ENCODE data around the gene ZNF462.

Gene ZNF462

GRCh38 chr9:106885451-106885850 is 22.5 kb downstream of the ZNF462 start:
- Histone ChIP-seq H3K4me1 (ENCODE audit: control insufficient read depth in 2 of 2, insufficient read depth in 2 of 2, low read length in 2 of 2) (peaks cover 8 to 14% of the 10 kb centered on the region in 2 donors), H3K27ac (ENCODE audit: low read depth in 2 of 2, low read length in 2 of 2) (no peak overlapping the region), H3K27me3 (ENCODE audit: control insufficient read depth in 2 of 2, insufficient read depth in 2 of 2, low read length in 2 of 2) (no peaks in the 10 kb centered on the region), H3K36me3 (ENCODE audit: control insufficient read depth in 2 of 2, insufficient read depth in 2 of 2, low read length in 2 of 2) (no peaks in the 10 kb centered on the region), H3K9me3 (ENCODE audit: control insufficient read depth in 2 of 2, low read length in 2 of 2) (no peaks in the 10 kb centered on the region), H3K4me3 (ENCODE audit: low read length in 2 of 2) (no peak overlapping the region), H3K9ac (ENCODE audit: low read depth in 1 of 2, low read length in 2 of 2) (no peak overlapping the region)

DNA sequence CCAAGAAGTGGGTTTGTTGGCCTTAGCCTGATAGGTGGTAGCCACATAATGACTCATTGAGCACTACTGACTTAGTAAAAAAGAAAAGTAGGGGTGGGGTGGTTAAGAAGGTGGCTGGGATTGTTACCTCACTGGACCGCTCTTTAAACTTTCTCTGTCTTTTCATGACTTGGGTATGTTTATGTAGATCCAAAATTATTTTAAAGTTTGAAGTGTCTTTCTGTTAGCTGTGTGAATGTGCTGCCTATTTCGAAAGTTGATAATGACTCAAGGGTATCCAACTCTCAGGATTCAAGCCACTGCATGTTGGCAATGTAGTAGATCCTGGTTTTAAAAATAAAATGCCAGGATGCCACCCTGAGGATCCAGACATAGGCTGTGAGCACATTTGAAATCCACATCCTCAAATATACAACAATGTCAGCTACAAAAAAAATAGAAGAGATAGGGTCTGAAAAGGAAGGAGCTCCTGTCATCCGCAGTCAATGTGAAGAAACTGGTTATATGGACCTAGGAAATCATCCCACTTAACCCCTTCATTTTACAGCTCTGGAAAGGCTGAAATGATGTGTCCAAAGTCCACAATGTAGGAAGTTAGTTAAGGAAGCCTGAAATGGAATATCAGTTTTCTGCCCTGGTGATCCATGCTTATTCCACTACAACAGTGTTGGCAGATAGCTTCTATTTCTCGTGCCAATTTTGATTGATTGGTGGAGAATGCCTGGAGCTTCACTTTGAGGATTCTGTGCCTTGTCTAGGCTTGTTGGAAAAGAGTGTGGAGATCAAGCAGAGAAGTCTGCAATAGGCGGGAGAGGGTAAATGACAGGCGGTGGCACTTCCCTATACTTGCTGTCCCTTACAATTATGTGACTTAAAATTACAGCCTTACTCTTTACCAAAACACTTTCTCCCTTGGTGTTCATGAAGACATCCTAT is 23.4 kb downstream of the ZNF462 start:
- no peak overlapping the region for H3K9ac ChIP-seq (ENCODE audit: low read depth in 1 of 2, low read length in 2 of 2)
- peaks cover 8 to 14% of the 10 kb centered on the region in 2 donors for H3K4me1 ChIP-seq (ENCODE audit: control insufficient read depth in 2 of 2, insufficient read depth in 2 of 2, low read length in 2 of 2)
- no peak overlapping the region for H3K4me3 ChIP-seq (ENCODE audit: low read length in 2 of 2)
- H3K9me3 ChIP-seq (ENCODE audit: control insufficient read depth in 2 of 2, low read length in 2 of 2) = no peaks in the 10 kb centered on the region
- peak overlapping the region in 1 of 2 donors; percentile 35 for H3K27ac ChIP-seq (ENCODE audit: low read depth in 2 of 2, low read length in 2 of 2)
- H3K27me3 ChIP-seq (ENCODE audit: control insufficient read depth in 2 of 2, insufficient read depth in 2 of 2, low read length in 2 of 2) = no peaks in the 10 kb centered on the region
- no peaks in the 10 kb centered on the region for H3K36me3 ChIP-seq (ENCODE audit: control insufficient read depth in 2 of 2, insufficient read depth in 2 of 2, low read length in 2 of 2)

GRCh38 chr9:106887066-106887465 is 24.1 kb downstream of the ZNF462 start:
- no peak overlapping the region for H3K4me3 ChIP-seq (ENCODE audit: low read length in 2 of 2)
- no peaks in the 10 kb centered on the region for H3K36me3 ChIP-seq (ENCODE audit: control insufficient read depth in 2 of 2, insufficient read depth in 2 of 2, low read length in 2 of 2)
- no peak overlapping the region for H3K9ac ChIP-seq (ENCODE audit: low read depth in 1 of 2, low read length in 2 of 2)
- H3K9me3 ChIP-seq (ENCODE audit: control insufficient read depth in 2 of 2, low read length in 2 of 2) = no peaks in the 10 kb centered on the region
- H3K4me1 ChIP-seq (ENCODE audit: control insufficient read depth in 2 of 2, insufficient read depth in 2 of 2, low read length in 2 of 2) = peaks cover 8 to 14% of the 10 kb centered on the region in 2 donors
- H3K27ac ChIP-seq (ENCODE audit: low read depth in 2 of 2, low read length in 2 of 2) = peak overlapping the region; percentile 6 to 35
- no peaks in the 10 kb centered on the region for H3K27me3 ChIP-seq (ENCODE audit: control insufficient read depth in 2 of 2, insufficient read depth in 2 of 2, low read length in 2 of 2)

GRCh38 chr9:106889061-106889590 is 26.2 kb downstream of the ZNF462 start:
- H3K27me3 ChIP-seq (ENCODE audit: control insufficient read depth in 2 of 2, insufficient read depth in 2 of 2, low read length in 2 of 2) = no peaks in the 10 kb centered on the region
- no peak overlapping the region for H3K4me3 ChIP-seq (ENCODE audit: low read length in 2 of 2)
- no peaks in the 10 kb centered on the region for H3K36me3 ChIP-seq (ENCODE audit: control insufficient read depth in 2 of 2, insufficient read depth in 2 of 2, low read length in 2 of 2)
- no peak overlapping the region for H3K9ac ChIP-seq (ENCODE audit: low read depth in 1 of 2, low read length in 2 of 2)
- peaks cover 3 to 9% of the 10 kb centered on the region in 2 donors for H3K4me1 ChIP-seq (ENCODE audit: control insufficient read depth in 2 of 2, insufficient read depth in 2 of 2, low read length in 2 of 2)
- H3K27ac ChIP-seq (ENCODE audit: low read depth in 2 of 2, low read length in 2 of 2) = no peak overlapping the region
- H3K9me3 ChIP-seq (ENCODE audit: control insufficient read depth in 2 of 2, low read length in 2 of 2) = no peaks in the 10 kb centered on the region

- no peak overlapping the region for H3K4me3 ChIP-seq (ENCODE audit: low read length in 2 of 2)
- no peaks in the 10 kb centered on the region for H3K27me3 ChIP-seq (ENCODE audit: control insufficient read depth in 2 of 2, insufficient read depth in 2 of 2, low read length in 2 of 2)
- no peak overlapping the region for H3K27ac ChIP-seq (ENCODE audit: low read depth in 2 of 2, low read length in 2 of 2)
- H3K4me1 ChIP-seq (ENCODE audit: control insufficient read depth in 2 of 2, insufficient read depth in 2 of 2, low read length in 2 of 2) = peaks cover 0 to 7% of the 10 kb centered on the region in 2 donors
- no peaks in the 10 kb centered on the region for H3K9me3 ChIP-seq (ENCODE audit: control insufficient read depth in 2 of 2, low read length in 2 of 2)
- H3K9ac ChIP-seq (ENCODE audit: low read depth in 1 of 2, low read length in 2 of 2) = no peak overlapping the region
- H3K36me3 ChIP-seq (ENCODE audit: control insufficient read depth in 2 of 2, insufficient read depth in 2 of 2, low read length in 2 of 2) = no peaks in the 10 kb centered on the region
These were observed 27.6 kb downstream of the ZNF462 start for GRCh38 chr9:106890608-106891007.

- Histone ChIP-seq H3K9ac (ENCODE audit: low read depth in 1 of 2, low read length in 2 of 2) (no peak overlapping the region), H3K4me1 (ENCODE audit: control insufficient read depth in 2 of 2, insufficient read depth in 2 of 2, low read length in 2 of 2) (peaks cover 0 to 4% of the 10 kb centered on the region in 2 donors), H3K27me3 (ENCODE audit: control insufficient read depth in 2 of 2, insufficient read depth in 2 of 2, low read length in 2 of 2) (no peaks in the 10 kb centered on the region), H3K36me3 (ENCODE audit: control insufficient read depth in 2 of 2, insufficient read depth in 2 of 2, low read length in 2 of 2) (no peaks in the 10 kb centered on the region), H3K27ac (ENCODE audit: low read depth in 2 of 2, low read length in 2 of 2) (no peak overlapping the region), H3K4me3 (ENCODE audit: low read length in 2 of 2) (no peak overlapping the region), H3K9me3 (ENCODE audit: control insufficient read depth in 2 of 2, low read length in 2 of 2) (no peaks in the 10 kb centered on the region)
These were observed 28.3 kb downstream of the ZNF462 start for GRCh38 chr9:106891286-106891685.

DNA sequence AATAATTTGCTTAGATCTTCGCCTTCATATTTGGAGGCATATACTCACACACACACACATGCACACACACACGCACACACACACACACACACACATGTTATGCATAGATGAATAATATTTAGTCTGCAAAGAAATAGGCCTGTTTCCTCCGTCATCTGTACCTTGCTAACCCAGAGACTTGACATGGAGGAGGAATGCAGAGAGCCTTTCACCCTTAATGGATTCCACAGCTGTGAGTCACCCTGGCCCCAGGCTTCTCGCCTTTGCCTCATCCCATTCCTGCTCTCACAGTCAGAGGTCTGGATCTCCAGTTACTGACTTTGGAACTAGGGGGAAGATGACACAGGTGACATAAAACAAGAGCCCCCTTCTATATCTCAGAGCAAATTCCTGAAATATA is 29.7 kb downstream of the ZNF462 start:
- H3K36me3 ChIP-seq (ENCODE audit: control insufficient read depth in 2 of 2, insufficient read depth in 2 of 2, low read length in 2 of 2) = no peaks in the 10 kb centered on the region
- H3K9me3 ChIP-seq (ENCODE audit: control insufficient read depth in 2 of 2, low read length in 2 of 2) = no peaks in the 10 kb centered on the region
- no peaks in the 10 kb centered on the region for H3K27me3 ChIP-seq (ENCODE audit: control insufficient read depth in 2 of 2, insufficient read depth in 2 of 2, low read length in 2 of 2)
- no peak overlapping the region for H3K27ac ChIP-seq (ENCODE audit: low read depth in 2 of 2, low read length in 2 of 2)
- no peak overlapping the region for H3K4me3 ChIP-seq (ENCODE audit: low read length in 2 of 2)
- no peak overlapping the region for H3K9ac ChIP-seq (ENCODE audit: low read depth in 1 of 2, low read length in 2 of 2)
- H3K4me1 ChIP-seq (ENCODE audit: control insufficient read depth in 2 of 2, insufficient read depth in 2 of 2, low read length in 2 of 2) = no peaks in the 10 kb centered on the region

DNA sequence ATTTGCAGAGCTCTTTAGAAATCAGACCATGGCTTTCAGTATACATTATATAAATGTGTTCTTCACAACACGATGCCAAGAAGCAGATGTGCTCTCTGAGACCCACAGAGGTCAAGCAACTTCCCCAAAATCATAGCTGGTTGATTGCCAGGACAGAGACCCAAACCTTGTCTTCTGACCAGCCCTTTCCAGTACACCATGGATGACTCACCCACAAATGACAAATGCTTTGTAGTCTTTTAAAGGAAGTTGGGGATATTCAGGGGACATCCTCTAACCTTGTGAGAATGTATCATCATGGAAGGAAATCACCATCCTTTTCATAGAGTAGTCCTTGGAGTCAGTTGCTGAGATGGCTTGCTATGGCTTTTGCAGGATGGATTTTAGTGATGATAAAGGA is 30.1 kb downstream of the ZNF462 start:
- H3K4me3 ChIP-seq (ENCODE audit: low read length in 2 of 2) = no peak overlapping the region
- no peak overlapping the region for H3K27ac ChIP-seq (ENCODE audit: low read depth in 2 of 2, low read length in 2 of 2)
- H3K27me3 ChIP-seq (ENCODE audit: control insufficient read depth in 2 of 2, insufficient read depth in 2 of 2, low read length in 2 of 2) = no peaks in the 10 kb centered on the region
- no peaks in the 10 kb centered on the region for H3K9me3 ChIP-seq (ENCODE audit: control insufficient read depth in 2 of 2, low read length in 2 of 2)
- H3K9ac ChIP-seq (ENCODE audit: low read depth in 1 of 2, low read length in 2 of 2) = no peak overlapping the region
- no peaks in the 10 kb centered on the region for H3K36me3 ChIP-seq (ENCODE audit: control insufficient read depth in 2 of 2, insufficient read depth in 2 of 2, low read length in 2 of 2)
- H3K4me1 ChIP-seq (ENCODE audit: control insufficient read depth in 2 of 2, insufficient read depth in 2 of 2, low read length in 2 of 2) = no peaks in the 10 kb centered on the region

DNA sequence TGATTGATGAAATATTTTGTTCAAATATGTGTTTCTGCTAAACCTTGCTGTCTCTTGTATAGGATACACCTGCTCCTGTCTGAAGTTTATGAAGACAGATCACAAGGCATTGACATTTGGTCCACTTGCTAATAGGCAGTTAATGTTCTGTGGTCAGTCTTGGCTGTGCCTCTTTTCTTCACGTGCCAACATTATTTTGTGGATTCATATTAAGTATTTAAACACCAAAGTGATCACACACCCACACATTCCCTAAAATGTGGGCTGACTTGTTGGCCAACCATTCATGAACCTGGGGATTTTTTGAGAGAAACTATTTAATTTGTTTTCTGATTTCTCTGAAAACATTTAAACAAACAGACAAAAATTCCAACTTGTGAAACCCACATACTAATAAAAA is 33.7 kb downstream of the ZNF462 start:
- H3K9ac ChIP-seq (ENCODE audit: low read depth in 1 of 2, low read length in 2 of 2) = no peak overlapping the region
- no peaks in the 10 kb centered on the region for H3K27me3 ChIP-seq (ENCODE audit: control insufficient read depth in 2 of 2, insufficient read depth in 2 of 2, low read length in 2 of 2)
- no peaks in the 10 kb centered on the region for H3K9me3 ChIP-seq (ENCODE audit: control insufficient read depth in 2 of 2, low read length in 2 of 2)
- no peaks in the 10 kb centered on the region for H3K36me3 ChIP-seq (ENCODE audit: control insufficient read depth in 2 of 2, insufficient read depth in 2 of 2, low read length in 2 of 2)
- no peak overlapping the region for H3K4me3 ChIP-seq (ENCODE audit: low read length in 2 of 2)
- H3K4me1 ChIP-seq (ENCODE audit: control insufficient read depth in 2 of 2, insufficient read depth in 2 of 2, low read length in 2 of 2) = no peaks in the 10 kb centered on the region
- H3K27ac ChIP-seq (ENCODE audit: low read depth in 2 of 2, low read length in 2 of 2) = no peak overlapping the region

GRCh38 chr9:106897236-106897635 is 34.3 kb downstream of the ZNF462 start:
- Histone ChIP-seq H3K27ac (ENCODE audit: low read depth in 2 of 2, low read length in 2 of 2) (no peak overlapping the region), H3K4me3 (ENCODE audit: low read length in 2 of 2) (no peak overlapping the region), H3K9me3 (ENCODE audit: control insufficient read depth in 2 of 2, low read length in 2 of 2) (no peaks in the 10 kb centered on the region), H3K4me1 (ENCODE audit: control insufficient read depth in 2 of 2, insufficient read depth in 2 of 2, low read length in 2 of 2) (no peaks in the 10 kb centered on the region), H3K27me3 (ENCODE audit: control insufficient read depth in 2 of 2, insufficient read depth in 2 of 2, low read length in 2 of 2) (no peaks in the 10 kb centered on the region), H3K36me3 (ENCODE audit: control insufficient read depth in 2 of 2, insufficient read depth in 2 of 2, low read length in 2 of 2) (no peaks in the 10 kb centered on the region), H3K9ac (ENCODE audit: low read depth in 1 of 2, low read length in 2 of 2) (no peak overlapping the region)

All from mucosa of rectum (tissue), 2 donors.